NCI-H1436 treated with DMSO at 0.1 percent for 48 hours (cell line): Measurements from ENCODE around the gene IKZF2.

Experiments
- DNase-seq: peaks from one replicate; lab custom pipeline; 2025; lab: John Stamatoyannopoulos, UW

The IKZF2 gene

DNA sequence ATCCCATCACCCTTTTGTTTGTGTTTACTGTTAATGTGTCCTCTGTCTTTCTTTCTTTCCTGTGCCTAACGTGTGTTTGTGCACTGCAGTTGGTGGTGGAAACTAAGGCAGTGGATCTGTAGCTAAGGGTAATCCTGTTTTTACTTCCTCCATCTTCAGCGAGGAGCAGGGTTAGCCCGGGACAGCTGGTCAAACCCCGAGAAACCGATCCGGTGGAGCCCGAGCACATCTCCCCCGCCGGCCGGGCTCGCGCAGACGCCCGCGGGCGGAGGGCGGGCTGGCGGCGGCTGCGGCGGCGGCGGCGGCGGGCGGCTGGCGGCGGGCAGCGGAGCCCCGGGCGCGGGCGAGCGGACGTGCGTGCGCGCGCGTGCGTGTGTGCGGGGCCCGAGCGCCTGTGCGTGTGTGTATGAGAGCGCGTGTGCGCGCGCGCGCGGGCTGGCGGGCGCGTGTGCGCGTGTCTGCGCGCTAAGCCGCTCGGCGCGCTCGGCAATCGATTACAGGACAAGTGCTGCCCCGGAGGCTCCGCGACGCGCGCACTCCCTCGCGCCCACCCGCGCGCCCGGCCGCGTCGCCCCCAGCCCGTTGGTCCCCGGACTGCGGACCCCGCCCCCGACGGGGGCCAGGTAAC lies at the start of gene IKZF2:
Gene IKZF2 (minus strand): TSS at position 176 of the 628 bp plus-strand sequence. CDS start 2,983 bp downstream, outside the sequence.
- no peak for DNase-seq

- DNase-seq, result no peak
Observed at GRCh38 chr2:213199871-213200270, 48.5 kb upstream of the IKZF2 start.

GRCh38 chr2:213189001-213189899 lies 37.8 kb upstream of the IKZF2 start:
- peak; percentile 69 for DNase-seq

GRCh38 chr2:213188533-213188867 lies 37.1 kb upstream of the IKZF2 start:
- no peak for DNase-seq

DNA sequence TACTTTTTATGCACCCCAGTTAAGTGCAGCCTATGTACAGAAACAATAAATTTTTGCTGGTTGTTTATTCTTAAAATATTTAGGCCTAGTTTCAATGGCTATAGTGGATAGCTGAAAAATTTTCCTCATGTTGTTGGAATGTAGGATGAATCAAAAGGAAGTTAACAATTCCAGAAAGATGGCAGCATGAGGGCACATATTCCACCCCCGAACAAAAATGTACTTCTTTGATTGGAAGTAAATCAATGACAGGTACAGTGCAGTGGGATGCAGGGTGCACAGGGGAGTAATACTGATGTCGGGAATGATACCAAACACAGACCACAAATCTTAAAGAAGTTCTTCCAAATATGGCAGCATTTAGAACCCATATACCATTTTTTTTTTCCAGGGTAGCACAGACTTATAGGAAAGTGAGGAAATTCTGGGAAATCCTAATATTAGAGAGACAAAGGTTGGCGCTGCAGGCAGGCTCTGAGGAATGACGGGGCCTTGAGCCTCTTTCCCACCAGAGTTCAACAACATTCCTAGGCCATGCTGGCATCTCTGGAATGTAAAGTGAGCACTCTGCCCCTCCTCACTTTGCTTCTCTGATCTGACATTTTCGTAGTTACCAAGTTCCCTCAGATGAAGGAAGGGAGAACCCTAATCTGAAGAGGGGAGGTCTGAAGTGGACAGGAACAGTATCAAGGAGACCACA lies 36.6 kb upstream of the IKZF2 start:
- no peak for DNase-seq

- DNase-seq, result no peak
Observed at GRCh38 chr2:213187386-213187785, 36.0 kb upstream of the IKZF2 start.

DNA sequence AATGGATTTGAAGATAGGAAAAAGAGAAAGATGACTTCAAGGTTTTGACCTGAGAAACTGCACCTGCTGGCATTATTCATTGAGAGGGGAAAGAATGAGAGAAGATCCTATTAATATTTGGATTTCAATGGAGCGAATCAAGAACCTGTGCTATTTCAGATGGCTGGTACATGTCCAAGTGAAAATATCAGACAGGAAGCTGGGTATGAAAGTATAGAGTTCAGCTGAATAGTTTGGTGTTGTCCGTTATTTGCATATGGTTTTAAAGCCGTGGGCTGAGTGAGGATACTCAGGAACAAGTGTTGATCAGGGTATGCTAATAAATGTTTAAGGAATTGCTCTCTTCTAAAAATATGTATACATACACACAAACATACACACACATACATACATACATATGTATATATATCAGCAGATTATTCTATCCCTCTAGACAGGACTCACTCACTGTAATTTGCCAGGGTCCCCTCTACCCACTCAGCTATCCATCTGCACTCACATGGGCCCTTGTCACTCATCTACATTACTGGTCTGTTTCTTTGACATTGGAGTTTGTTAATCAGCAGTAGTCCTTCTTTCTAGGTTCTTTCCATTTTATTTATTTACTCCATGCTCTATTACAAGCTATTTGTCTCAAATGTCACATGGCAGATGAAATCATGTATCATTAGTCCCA lies 33.9 kb upstream of the IKZF2 start:
- DNase-seq, result no peak

DNA sequence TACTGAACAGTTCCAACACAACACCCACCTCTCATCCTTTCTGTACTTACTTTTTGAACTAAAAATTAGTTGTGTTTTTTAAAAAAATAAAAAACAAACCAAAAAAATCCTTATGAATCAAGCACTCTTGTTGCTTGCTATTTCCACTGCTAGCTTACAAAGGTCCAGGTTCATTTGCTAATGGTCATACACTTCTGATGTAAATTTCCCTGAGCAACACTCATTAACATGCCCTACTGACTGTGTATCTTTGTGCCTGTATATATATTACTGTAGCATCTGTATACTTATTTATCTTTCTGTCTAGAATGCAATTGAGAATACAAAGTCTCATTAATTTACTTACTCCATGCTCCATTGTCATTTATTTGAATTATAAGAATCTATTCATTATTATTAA lies 30.3 kb upstream of the IKZF2 start:
- no peak for DNase-seq

DNA sequence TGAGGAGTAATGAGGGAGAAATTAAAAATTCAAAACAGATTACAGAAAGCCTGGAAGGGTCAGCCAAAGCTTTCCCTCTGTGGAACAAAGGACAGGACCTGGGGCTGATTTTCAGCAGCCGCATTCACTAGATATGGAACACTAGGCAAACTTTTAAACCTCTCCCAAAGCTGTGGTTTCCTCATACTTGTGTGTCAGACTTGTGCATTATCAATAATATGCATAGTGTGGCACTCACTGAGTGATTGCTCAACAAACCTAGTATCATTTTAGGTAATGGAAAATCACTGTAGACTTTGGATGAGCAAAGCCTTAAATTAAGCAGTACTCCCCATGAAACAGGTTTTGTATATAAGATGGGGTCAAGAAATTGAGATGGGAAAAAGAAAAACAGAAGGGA lies 26.3 kb upstream of the IKZF2 start:
- DNase-seq, result no peak

DNA sequence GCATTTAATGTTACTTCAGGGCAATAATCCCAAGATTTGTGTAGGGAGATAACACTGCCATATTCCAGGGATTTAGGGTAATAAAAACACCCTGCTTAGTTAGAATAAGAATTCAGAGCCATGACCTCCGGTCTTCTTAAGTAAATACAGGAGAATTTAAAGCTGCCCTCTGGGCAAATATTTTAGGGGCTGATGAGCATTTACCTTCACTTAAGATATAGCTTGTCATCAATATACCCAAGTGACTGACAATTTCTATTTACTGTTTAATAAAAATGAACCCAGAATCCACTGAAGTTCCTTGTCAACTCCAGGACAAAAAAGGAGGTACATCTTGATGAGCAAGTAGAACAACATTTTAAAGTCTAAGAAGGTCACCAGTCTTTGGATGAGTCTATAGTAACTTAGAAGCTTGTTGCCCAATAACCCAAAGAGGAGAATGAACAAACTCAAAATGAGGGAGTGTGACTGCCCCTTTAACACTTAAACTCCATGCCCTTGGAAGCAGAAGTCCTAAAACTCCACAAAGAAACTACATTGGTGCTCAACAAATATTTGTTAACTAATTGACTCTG lies 24.3 kb upstream of the IKZF2 start:
- DNase-seq, result no peak

DNA sequence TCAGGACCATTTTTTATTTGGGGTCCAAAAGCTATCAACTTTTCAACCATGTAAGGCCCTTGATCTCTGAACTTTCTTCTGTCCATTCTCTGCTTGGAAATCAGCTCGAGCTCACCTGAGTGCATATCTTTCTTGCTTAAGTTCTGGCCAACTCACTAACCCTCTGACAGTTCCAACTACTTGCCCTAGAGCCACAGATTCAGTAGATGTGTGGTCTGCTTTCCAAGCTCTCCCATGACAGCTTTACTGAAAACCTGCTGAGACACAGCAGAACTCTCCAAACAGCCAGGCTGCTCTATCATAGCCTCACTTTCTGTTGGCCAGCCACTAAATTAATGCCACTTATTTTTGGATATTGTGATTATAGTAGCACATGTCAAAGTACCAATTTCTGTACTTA lies 21.2 kb upstream of the IKZF2 start:
- DNase-seq, result no peak

DNA sequence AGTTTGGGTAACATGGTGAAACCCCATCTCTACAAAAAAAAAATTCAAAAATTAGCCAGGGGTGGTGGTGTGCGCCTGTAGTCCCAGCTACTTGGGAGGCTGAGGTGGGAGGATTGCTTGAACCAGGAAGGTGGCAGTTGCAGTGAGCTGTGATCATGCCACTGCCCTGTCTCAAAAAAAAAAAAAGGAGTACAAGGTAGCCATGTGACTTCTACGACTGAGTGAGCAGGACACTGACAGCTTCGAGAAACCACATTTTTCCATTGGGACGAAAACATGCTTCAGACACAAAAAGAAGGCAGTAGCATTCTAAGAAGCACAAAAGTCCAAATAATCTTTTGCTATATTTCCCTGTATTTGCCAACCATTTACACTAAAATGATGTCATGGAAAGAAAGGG lies 19.7 kb upstream of the IKZF2 start:
- DNase-seq, result no peak

DNA sequence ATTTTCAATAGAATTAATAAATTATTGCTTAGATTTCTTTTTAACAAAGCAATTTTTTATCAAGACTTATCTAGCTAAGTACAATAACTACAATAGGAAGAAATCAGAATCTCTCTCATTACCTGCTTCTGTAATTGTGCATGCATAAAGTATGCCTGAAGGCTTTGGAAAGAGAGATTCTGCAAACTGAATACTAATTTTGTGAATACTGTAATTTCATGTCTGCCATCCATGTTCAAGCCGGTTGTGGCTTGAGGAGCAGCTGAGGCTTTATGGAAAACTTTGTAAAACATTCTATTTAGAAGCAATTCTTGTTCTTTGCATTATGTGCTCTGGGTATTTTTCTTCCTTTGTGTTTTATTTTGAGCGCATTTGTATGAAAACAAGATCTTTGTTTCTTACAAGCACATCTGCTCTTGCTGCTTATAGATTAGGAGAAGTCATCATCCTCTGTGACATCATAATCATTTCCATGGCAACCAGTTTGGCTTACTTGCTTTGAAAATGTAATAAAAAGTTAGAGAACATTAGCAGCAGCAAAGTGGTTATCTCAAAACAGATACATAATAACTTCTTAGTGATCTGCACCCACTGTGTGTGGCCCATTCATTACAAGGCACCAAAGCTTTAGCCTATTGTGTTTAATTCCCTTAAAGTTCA lies 16.0 kb upstream of the IKZF2 start:
- DNase-seq, result no peak

- DNase-seq, result no peak
Observed at GRCh38 chr2:213166109-213166508, 14.7 kb upstream of the IKZF2 start.

DNA sequence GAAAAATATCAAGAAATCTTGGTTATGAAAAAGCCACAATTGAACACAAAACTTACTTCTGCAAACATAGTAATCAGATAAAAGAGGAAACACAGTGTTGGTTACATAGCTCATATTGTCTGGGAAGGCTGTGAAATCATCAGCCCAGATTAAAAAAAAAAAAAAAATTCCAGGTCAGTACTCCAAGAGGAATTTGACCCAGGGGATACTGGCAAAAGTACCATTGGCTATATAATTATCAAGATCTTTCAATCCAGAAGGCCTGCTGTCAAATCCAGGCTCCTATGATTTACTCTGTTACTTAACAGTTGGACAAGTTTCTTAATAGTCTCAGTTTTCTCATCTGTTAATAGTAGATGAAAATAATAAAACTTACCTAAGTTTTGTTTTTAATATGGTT lies 12.9 kb upstream of the IKZF2 start:
- DNase-seq, result no peak

- no peak for DNase-seq
Observed at GRCh38 chr2:213162516-213163118, 11.2 kb upstream of the IKZF2 start.

DNA sequence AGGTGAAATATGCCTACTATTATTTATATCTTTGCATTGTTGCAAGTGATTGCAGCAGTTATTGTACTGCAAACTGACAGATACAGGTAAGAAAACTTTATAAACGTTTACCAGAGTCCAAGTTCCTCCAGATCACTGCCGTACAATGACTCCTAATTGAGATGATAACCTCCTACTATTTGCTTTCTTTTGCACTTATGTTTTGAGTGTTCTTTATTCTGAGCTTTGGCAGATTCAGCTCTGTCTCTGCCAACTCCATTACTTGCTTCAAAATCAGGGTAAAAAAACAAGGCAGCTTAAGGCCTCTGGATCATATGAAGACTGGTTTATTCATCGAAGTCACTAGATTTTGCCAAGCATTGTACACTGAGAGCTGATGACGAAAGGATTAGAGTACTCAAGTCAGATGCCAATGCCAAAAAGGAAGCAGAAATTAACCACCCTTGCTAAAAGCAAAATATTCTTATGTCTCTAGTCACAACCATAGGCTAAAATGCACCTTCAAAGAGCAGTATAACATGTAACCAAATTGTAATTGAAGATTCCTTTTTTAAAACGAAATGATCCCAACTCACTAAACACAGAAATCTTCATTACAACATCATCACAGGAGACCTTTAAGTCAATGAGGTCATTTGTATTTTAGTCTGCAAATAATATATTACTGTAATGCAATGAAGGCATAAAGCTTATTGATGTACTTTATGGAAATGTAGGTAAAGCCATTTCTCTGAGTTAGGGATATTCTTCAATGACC lies 10.5 kb upstream of the IKZF2 start:
- DNase-seq, result no peak

DNA sequence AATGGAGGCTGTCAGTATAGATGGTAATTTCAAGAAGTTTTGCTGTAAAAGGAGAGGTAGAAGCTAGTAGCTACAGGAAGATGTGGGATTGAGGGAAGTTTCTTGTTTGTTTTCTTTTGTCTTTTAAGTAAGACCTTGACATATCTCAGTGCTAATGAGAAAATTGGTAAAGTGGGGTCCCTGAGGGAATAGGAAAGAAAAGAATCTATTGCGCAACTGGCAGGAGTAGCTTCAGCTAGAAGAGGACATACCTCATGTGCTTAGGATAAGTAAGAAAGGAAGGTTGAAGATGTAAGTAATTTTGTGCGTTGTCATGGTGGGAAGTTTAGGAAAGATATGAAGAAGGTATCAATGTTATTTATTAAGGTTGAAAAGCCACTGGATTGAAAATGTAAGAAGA lies 8.4 kb upstream of the IKZF2 start:
- DNase-seq, result no peak

GRCh38 chr2:213157242-213157641 lies 5.8 kb upstream of the IKZF2 start:
- DNase-seq, result no peak

GRCh38 chr2:213156717-213157116 lies 5.3 kb upstream of the IKZF2 start:
- no peak for DNase-seq
